OCI-LY1 (cell line): ENCODE data around the gene RAPGEF3.

Experiments
- CTCF ChIP-seq: fragments of 200-600 bp; sonication (generic), shearing (Covaris generic); IDR thresholded peaks from 2 replicates; pipeline ENCODE4 v1.5.1; 2017; ENCODE audit warnings: mild to moderate bottlenecking, antibody characterized with exemption, low read length, moderate library complexity, mixed read lengths
- EZH2 ChIP-seq: fragments of 200-600 bp; sonication (generic), shearing (Covaris generic); IDR thresholded peaks from 2 replicates; pipeline ENCODE4 v1.8.0; 2017; ENCODE audit warnings: borderline replicate concordance, mixed run types, mild to moderate bottlenecking, antibody characterized with exemption, low read length, moderate library complexity, mixed read lengths

DNA sequence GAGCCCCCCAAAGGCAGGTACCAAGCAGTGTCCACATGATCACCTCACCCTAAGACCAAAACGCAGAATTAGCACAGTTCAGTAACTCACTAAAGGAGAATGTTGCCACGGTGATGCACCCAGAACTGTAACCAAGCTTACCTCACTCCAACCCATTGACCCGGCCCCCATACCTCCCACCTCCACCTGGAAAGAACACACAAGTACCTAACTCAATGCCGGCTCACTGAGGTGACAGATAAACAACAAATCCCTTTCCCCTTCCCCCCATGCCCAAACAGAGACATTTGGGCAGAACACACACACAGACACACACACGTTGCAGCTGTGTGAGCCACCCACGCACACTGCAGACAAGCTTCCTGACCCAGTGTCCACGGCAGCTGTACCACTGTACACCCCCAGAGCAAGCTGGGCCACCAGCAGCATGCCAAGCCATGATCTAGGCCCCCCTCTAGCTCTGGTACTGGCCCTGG, 1.3 kb downstream of the RAPGEF3 start:
- no peak for TF ChIP-seq CTCF
- no peak for TF ChIP-seq EZH2
